NCI-H226 (cell line): ENCODE data around the gene CYP27B1.

ENCODE experiments used
- DNase-seq: peaks from one replicate; pipeline ENCODE4 v3.0.0-alpha.2; 2015

CYP27B1 gene

GRCh38 chr12:57765003-57765697 lies 1.7 kb downstream of the CYP27B1 start:
- no peak for DNase-seq

GRCh38 chr12:57764662-57765002 lies 2.2 kb downstream of the CYP27B1 start:
- no peak for DNase-seq

GRCh38 chr12:57763881-57764661 lies 2.8 kb downstream of the CYP27B1 start:
- no peak for DNase-seq

- no peak for DNase-seq
These were observed 4.4 kb downstream of the CYP27B1 start for GRCh38 chr12:57762463-57762862.

- DNase-seq = no peak
These were observed 5.4 kb downstream of the CYP27B1 start for GRCh38 chr12:57761391-57761998.

- DNase-seq = no peak
These were observed 6.4 kb downstream of the CYP27B1 start for GRCh38 chr12:57760347-57760982.

- DNase-seq = no peak
These were observed 7.4 kb downstream of the CYP27B1 start for GRCh38 chr12:57759360-57759980.

GRCh38 chr12:57758552-57759359 lies 8.1 kb downstream of the CYP27B1 start:
- no peak for DNase-seq

- DNase-seq = no peak
These were observed 9.1 kb downstream of the CYP27B1 start for GRCh38 chr12:57757771-57758170.

GRCh38 chr12:57756406-57757341 lies 10.2 kb downstream of the CYP27B1 start:
- DNase-seq = no peak

- DNase-seq = no peak
These were observed 11.2 kb downstream of the CYP27B1 start for GRCh38 chr12:57755454-57756372.

- no peak for DNase-seq
These were observed 11.8 kb downstream of the CYP27B1 start for GRCh38 chr12:57755194-57755453.

- peak; percentile 49 for DNase-seq
These were observed 12.3 kb downstream of the CYP27B1 start, which contains the start of gene MARCHF9 for GRCh38 chr12:57754411-57755193. MARCHF9 (plus strand) TSS chr12:57755103; CDS start chr12:57755529, 426 bp downstream.

- DNase-seq = no peak
These were observed 13.0 kb downstream of the CYP27B1 start for GRCh38 chr12:57753756-57754337.

- no peak for DNase-seq
These were observed 14.2 kb downstream of the CYP27B1 start for GRCh38 chr12:57752668-57753000.

GRCh38 chr12:57751788-57752667 lies 14.8 kb downstream of the CYP27B1 start, which contains the start of gene CDK4:
CDK4 (minus strand) TSS chr12:57752310; CDS start chr12:57751717, 593 bp downstream.
- DNase-seq = peak; percentile 100

GRCh38 chr12:57751432-57751787 lies 15.5 kb downstream of the CYP27B1 start:
- DNase-seq = no peak
